Measurements from ENCODE around the gene IL17A.
"Not testable (repeated sequence)": the region's sequence is repeated elsewhere in the genome, so short reads cannot be mapped to it uniquely, and the experiment has no call there.

The IL17A gene

DNA sequence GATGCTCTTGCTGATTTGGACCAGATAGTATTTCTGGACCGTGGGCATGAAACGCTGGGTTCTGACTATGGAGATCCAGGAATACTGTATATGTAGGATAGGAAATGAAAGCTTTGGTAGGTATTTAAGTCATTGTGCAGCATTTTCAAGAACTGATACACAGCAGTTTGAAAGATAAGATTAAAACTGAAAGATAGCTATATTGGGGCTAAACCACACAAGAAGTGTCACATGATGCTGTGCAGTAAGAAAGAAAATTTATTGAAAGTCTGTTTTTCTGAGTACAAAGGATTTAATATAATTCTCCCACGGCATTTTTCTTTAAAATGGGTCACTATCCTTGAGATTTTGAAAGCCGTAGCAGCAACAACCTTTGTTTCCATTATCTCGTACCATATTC lies 305 bp downstream of the IL17A start:
- H3K27ac ChIP-seq (ENCODE audit: low read depth, low read length): no peak overlapping the region
- no peak overlapping the region for H3K4me3 ChIP-seq (ENCODE audit: low read depth in 1 of 5, low read length in 5 of 5)
- H3K4me1 ChIP-seq (ENCODE audit: control insufficient read depth in 5 of 5, insufficient read depth in 5 of 5, low read length in 5 of 5): no peaks in the 10 kb centered on the region
- H3K27me3 ChIP-seq (ENCODE audit: control insufficient read depth in 5 of 5, insufficient read depth in 4 of 5, low read length in 5 of 5): peaks cover 0 to 3% (median 0%) of the 10 kb centered on the region in 5 donors
- no peak overlapping the region for H3K9ac ChIP-seq (ENCODE audit: low read length in 5 of 5)
- H3K36me3 ChIP-seq (ENCODE audit: control insufficient read depth in 5 of 5, insufficient read depth in 5 of 5, low read length in 5 of 5): no peaks in the 10 kb centered on the region
- no peaks in the 10 kb centered on the region for H3K9me3 ChIP-seq (ENCODE audit: control insufficient read depth in 5 of 5, low read length in 5 of 5)

DNA sequence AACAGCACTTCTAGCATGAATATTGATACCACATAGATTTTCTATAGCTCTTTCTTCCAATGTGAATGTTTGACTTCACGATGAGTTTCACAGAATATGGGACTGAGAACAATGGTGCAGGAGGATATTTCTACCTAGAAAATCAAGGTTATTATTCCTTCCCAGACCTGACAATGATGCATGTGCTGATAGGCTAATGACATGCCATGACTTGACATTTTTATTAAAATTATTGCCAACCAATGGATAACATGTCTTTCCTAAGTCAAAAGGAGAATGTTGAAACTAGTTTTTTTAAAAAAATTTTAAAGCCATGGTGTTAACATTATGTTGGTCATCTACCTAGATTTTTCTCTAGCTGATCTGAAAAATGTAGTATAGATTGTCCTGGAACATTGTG lies 923 bp downstream of the IL17A start:
- Histone ChIP-seq H3K4me1 (ENCODE audit: control insufficient read depth in 5 of 5, insufficient read depth in 5 of 5, low read length in 5 of 5) (no peaks in the 10 kb centered on the region), H3K27ac (ENCODE audit: low read depth, low read length) (no peak overlapping the region), H3K4me3 (ENCODE audit: low read depth in 1 of 5, low read length in 5 of 5) (no peak overlapping the region), H3K36me3 (ENCODE audit: control insufficient read depth in 5 of 5, insufficient read depth in 5 of 5, low read length in 5 of 5) (no peaks in the 10 kb centered on the region), H3K9me3 (ENCODE audit: control insufficient read depth in 5 of 5, low read length in 5 of 5) (no peaks in the 10 kb centered on the region), H3K9ac (ENCODE audit: low read length in 5 of 5) (no peak overlapping the region), H3K27me3 (ENCODE audit: control insufficient read depth in 5 of 5, insufficient read depth in 4 of 5, low read length in 5 of 5) (peaks cover 0 to 3% (median 0%) of the 10 kb centered on the region in 5 donors)

DNA sequence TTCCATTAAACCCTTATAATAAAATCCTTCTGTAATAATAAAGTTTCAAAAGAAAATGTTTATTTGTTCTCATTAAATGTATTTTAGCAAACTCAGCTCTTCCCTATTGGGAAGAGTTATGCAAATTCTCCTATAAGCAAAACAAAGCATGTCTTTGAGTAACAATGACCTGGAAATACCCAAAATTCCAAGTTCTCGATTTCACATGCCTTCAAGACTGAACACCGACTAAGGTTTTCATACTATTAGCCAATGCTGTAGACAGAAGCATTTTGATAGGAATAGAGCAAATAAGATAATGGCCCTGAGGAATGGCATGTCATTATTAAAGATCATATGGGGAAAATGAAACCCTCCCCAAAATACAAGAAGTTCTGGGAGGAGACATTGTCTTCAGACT lies 3.8 kb downstream of the IL17A start:
- Histone ChIP-seq H3K9me3 (ENCODE audit: control insufficient read depth in 5 of 5, low read length in 5 of 5) (no peaks in the 10 kb centered on the region), H3K36me3 (ENCODE audit: control insufficient read depth in 5 of 5, insufficient read depth in 5 of 5, low read length in 5 of 5) (no peaks in the 10 kb centered on the region), H3K27ac (ENCODE audit: low read depth, low read length) (no peak overlapping the region), H3K27me3 (ENCODE audit: control insufficient read depth in 5 of 5, insufficient read depth in 4 of 5, low read length in 5 of 5) (no peaks in the 10 kb centered on the region), H3K4me3 (ENCODE audit: low read depth in 1 of 5, low read length in 5 of 5) (no peak overlapping the region), H3K4me1 (ENCODE audit: control insufficient read depth in 5 of 5, insufficient read depth in 5 of 5, low read length in 5 of 5) (no peaks in the 10 kb centered on the region), H3K9ac (ENCODE audit: low read length in 5 of 5) (no peak overlapping the region)

DNA sequence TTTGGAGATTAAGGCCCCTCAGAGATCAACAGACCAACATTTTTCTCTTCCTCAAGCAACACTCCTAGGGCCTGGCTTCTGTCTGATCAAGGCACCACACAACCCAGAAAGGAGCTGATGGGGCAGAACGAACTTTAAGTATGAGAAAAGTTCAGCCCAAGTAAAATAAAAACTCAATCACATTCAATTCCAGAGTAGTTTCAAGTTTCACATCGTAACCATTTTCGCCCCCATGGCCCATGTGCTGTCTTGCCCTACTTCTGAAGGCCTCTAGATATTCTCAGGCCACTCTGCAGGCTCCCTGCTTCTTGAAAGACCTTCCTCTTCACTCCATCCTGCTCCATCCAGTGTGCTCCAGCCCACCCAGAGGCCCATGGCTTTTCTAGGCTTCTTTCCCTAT lies 4.2 kb downstream of the IL17A start:
- Histone ChIP-seq H3K27me3 (ENCODE audit: control insufficient read depth in 5 of 5, insufficient read depth in 4 of 5, low read length in 5 of 5) (no peaks in the 10 kb centered on the region), H3K27ac (ENCODE audit: low read depth, low read length) (no peak overlapping the region), H3K9me3 (ENCODE audit: control insufficient read depth in 5 of 5, low read length in 5 of 5) (no peaks in the 10 kb centered on the region), H3K36me3 (ENCODE audit: control insufficient read depth in 5 of 5, insufficient read depth in 5 of 5, low read length in 5 of 5) (no peaks in the 10 kb centered on the region), H3K9ac (ENCODE audit: low read length in 5 of 5) (no peak overlapping the region), H3K4me3 (ENCODE audit: low read depth in 1 of 5, low read length in 5 of 5) (no peak overlapping the region), H3K4me1 (ENCODE audit: control insufficient read depth in 5 of 5, insufficient read depth in 5 of 5, low read length in 5 of 5) (no peaks in the 10 kb centered on the region)

DNA sequence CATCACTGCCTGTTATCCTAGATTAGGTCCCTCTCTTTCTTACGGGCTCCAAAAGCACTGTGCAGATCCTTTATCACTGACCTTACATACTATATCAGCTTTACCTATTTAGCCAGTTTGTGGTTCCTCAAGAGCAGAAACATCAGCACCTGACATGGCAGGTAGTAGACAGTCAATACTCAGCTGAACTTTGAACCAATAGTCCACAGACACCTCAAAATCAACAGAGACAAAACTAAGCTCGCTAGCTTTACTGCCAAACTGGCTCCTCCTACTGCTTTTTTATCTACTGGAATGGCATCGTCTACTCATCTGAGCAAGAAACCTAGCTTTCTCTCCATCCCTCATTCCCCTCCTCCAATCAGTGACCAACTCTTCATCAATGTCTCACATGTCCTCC lies 5.6 kb downstream of the IL17A start:
- Histone ChIP-seq H3K4me1 (ENCODE audit: control insufficient read depth in 5 of 5, insufficient read depth in 5 of 5, low read length in 5 of 5) (no peaks in the 10 kb centered on the region), H3K27me3 (ENCODE audit: control insufficient read depth in 5 of 5, insufficient read depth in 4 of 5, low read length in 5 of 5) (no peaks in the 10 kb centered on the region), H3K27ac (ENCODE audit: low read depth, low read length) (no peak overlapping the region), H3K9ac (ENCODE audit: low read length in 5 of 5) (no peak overlapping the region), H3K9me3 (ENCODE audit: control insufficient read depth in 5 of 5, low read length in 5 of 5) (no peaks in the 10 kb centered on the region), H3K36me3 (ENCODE audit: control insufficient read depth in 5 of 5, insufficient read depth in 5 of 5, low read length in 5 of 5) (no peaks in the 10 kb centered on the region), H3K4me3 (ENCODE audit: low read depth in 1 of 5, low read length in 5 of 5) (no peak overlapping the region)

DNA sequence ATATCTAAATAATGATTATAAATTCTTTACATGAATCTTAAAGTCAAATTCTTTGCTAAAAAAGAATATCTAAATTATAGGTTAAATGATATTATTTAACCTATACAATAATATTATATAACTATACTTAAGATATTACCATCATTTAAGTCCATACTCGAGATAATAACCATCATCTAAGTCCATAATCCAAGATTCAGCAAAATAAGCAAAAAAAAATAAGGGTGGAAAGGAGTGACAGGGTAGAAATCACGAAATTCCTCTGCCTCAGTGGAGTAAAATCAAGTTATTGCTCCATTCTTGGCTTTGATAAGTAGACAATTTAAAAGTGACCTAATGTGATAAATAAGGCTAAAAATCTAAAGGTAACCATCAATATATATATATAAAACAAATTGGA lies 9.7 kb downstream of the IL17A start:
- Histone ChIP-seq H3K4me3 (ENCODE audit: low read depth in 1 of 5, low read length in 5 of 5) (no peak overlapping the region), H3K27ac (ENCODE audit: low read depth, low read length) (no peak overlapping the region), H3K36me3 (ENCODE audit: control insufficient read depth in 5 of 5, insufficient read depth in 5 of 5, low read length in 5 of 5) (no peaks in the 10 kb centered on the region), H3K9ac (ENCODE audit: low read length in 5 of 5) (no peak overlapping the region), H3K9me3 (ENCODE audit: control insufficient read depth in 5 of 5, low read length in 5 of 5) (peaks cover 0 to 15% (median 7%) of the 10 kb centered on the region in 5 donors), H3K27me3 (ENCODE audit: control insufficient read depth in 5 of 5, insufficient read depth in 4 of 5, low read length in 5 of 5) (no peaks in the 10 kb centered on the region), H3K4me1 (ENCODE audit: control insufficient read depth in 5 of 5, insufficient read depth in 5 of 5, low read length in 5 of 5) (no peaks in the 10 kb centered on the region)

DNA sequence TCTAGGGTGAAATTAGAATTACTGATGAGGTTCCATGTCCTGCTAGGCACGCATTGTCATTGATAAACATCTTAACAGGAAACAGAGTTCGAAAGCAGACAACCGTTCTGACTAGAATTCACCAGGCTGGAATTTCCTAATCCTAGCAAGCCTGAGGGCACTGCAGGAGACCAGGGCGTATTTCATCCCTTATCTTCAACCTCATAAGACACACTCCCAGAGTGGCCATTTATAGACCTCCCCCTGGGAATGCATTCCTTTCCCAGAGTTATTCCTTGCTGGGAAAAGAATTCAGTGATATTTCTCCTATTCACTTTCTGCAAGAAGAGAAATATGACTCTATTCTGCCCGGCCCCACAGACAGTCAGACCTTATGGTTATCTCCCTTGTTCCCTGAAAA lies 13.9 kb downstream of the IL17A start:
- H3K4me3 ChIP-seq (ENCODE audit: low read depth in 1 of 5, low read length in 5 of 5); H3K36me3 ChIP-seq (ENCODE audit: control insufficient read depth in 5 of 5, insufficient read depth in 5 of 5, low read length in 5 of 5); H3K27ac ChIP-seq (ENCODE audit: low read depth, low read length); H3K27me3 ChIP-seq (ENCODE audit: control insufficient read depth in 5 of 5, insufficient read depth in 4 of 5, low read length in 5 of 5); H3K4me1 ChIP-seq (ENCODE audit: control insufficient read depth in 5 of 5, insufficient read depth in 5 of 5, low read length in 5 of 5); H3K9ac ChIP-seq (ENCODE audit: low read length in 5 of 5): not testable (repeated sequence)
- peaks cover 2 to 26% (median 16%) of the 10 kb centered on the region in 5 donors for H3K9me3 ChIP-seq (ENCODE audit: control insufficient read depth in 5 of 5, low read length in 5 of 5)

DNA sequence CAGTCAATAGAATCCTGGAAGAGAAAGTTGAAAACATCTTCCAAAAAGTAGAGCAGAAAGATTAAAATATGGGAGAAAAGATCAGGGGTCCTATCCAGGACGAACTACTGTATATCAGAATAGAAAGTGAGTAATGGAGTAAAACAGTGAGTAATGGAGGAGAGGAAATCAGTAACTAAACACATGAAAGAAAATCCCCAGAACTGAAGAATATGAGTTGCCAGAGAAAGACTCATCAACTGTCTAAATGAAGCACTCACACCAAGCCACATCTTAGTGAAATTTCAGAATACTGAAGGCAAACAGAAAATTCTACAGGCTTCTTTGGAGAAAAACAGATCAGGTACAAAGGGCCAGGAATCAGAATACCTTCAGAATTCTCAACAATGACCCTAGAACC lies 14.9 kb downstream of the IL17A start:
- Histone ChIP-seq H3K4me3 (ENCODE audit: low read depth in 1 of 5, low read length in 5 of 5) (no peak overlapping the region), H3K9me3 (ENCODE audit: control insufficient read depth in 5 of 5, low read length in 5 of 5) (peaks cover 2 to 26% (median 16%) of the 10 kb centered on the region in 5 donors), H3K27me3 (ENCODE audit: control insufficient read depth in 5 of 5, insufficient read depth in 4 of 5, low read length in 5 of 5) (no peaks in the 10 kb centered on the region), H3K4me1 (ENCODE audit: control insufficient read depth in 5 of 5, insufficient read depth in 5 of 5, low read length in 5 of 5) (no peaks in the 10 kb centered on the region), H3K36me3 (ENCODE audit: control insufficient read depth in 5 of 5, insufficient read depth in 5 of 5, low read length in 5 of 5) (no peaks in the 10 kb centered on the region), H3K9ac (ENCODE audit: low read length in 5 of 5) (no peak overlapping the region), H3K27ac (ENCODE audit: low read depth, low read length) (no peak overlapping the region)

DNA sequence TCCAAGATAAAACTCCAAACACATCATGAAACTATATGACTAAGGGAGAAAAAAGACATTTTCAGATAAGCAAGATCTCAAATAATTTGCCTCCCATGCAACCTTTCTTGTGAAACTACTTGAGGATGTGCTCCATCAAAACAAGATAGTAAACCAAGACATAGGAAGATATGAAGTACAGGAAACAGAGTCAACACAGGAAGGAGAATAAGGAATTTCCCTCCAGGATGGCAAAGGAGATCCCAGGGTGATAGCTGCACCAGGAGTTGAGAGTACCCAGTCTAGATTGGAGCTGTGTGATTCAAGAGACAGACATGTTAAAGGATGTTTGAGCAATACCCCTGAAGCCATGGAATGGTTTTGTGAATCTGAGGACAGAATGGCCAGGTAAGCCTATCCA lies 15.3 kb downstream of the IL17A start:
- H3K36me3 ChIP-seq (ENCODE audit: control insufficient read depth in 5 of 5, insufficient read depth in 5 of 5, low read length in 5 of 5): no peaks in the 10 kb centered on the region
- peaks cover 2 to 26% (median 16%) of the 10 kb centered on the region in 5 donors for H3K9me3 ChIP-seq (ENCODE audit: control insufficient read depth in 5 of 5, low read length in 5 of 5)
- no peak overlapping the region for H3K4me3 ChIP-seq (ENCODE audit: low read depth in 1 of 5, low read length in 5 of 5)
- no peaks in the 10 kb centered on the region for H3K27me3 ChIP-seq (ENCODE audit: control insufficient read depth in 5 of 5, insufficient read depth in 4 of 5, low read length in 5 of 5)
- no peaks in the 10 kb centered on the region for H3K4me1 ChIP-seq (ENCODE audit: control insufficient read depth in 5 of 5, insufficient read depth in 5 of 5, low read length in 5 of 5)
- H3K27ac ChIP-seq (ENCODE audit: low read depth, low read length): no peak overlapping the region
- H3K9ac ChIP-seq (ENCODE audit: low read length in 5 of 5): no peak overlapping the region

DNA sequence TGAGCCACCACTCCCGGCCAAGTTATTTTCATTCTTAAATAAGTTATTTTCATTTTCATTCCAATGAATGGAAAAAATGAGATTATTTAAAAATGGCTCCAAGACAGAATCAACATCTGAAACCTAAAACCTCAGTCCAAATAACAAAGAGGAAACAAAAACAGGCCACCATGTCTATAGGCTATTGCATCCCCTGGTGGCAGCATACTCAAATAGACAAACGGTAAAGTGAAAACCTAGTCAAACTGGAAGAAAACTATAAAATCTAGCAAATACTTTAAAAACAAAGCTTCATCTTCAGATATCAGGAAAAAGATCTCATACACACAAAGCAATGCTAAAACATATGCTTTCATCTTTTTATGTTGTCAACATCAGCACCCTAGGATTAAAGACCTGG lies 20.9 kb downstream of the IL17A start:
- Histone ChIP-seq H3K4me1 (ENCODE audit: control insufficient read depth in 5 of 5, insufficient read depth in 5 of 5, low read length in 5 of 5) (no peaks in the 10 kb centered on the region), H3K27ac (ENCODE audit: low read depth, low read length) (no peak overlapping the region), H3K4me3 (ENCODE audit: low read depth in 1 of 5, low read length in 5 of 5) (no peak overlapping the region), H3K9me3 (ENCODE audit: control insufficient read depth in 5 of 5, low read length in 5 of 5) (peaks cover 0 to 2% (median 1%) of the 10 kb centered on the region in 5 donors), H3K36me3 (ENCODE audit: control insufficient read depth in 5 of 5, insufficient read depth in 5 of 5, low read length in 5 of 5) (no peaks in the 10 kb centered on the region), H3K27me3 (ENCODE audit: control insufficient read depth in 5 of 5, insufficient read depth in 4 of 5, low read length in 5 of 5) (no peaks in the 10 kb centered on the region), H3K9ac (ENCODE audit: low read length in 5 of 5) (no peak overlapping the region)

DNA sequence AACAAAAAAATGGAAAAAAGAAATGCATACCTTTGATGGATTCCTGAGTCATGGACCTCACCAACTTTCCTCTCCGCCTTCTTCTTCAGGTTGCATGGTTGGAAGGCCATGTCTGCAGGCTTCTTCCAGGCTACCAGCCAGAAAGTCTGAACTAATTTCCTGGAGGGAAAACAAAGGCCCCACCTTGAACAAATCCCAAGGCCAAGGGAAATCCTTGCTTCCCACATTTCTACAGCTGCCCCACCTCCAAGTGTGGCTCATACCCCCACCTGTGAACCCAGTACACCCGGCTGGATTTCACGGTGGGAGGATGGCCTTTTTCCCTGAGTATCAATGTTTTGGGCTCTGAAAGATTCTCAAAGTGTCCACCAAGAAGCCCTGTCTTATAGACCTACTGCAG lies 22.4 kb downstream of the IL17A start:
- Histone ChIP-seq H3K27ac (ENCODE audit: low read depth, low read length) (no peak overlapping the region), H3K4me3 (ENCODE audit: low read depth in 1 of 5, low read length in 5 of 5) (no peak overlapping the region), H3K9me3 (ENCODE audit: control insufficient read depth in 5 of 5, low read length in 5 of 5) (no peaks in the 10 kb centered on the region), H3K4me1 (ENCODE audit: control insufficient read depth in 5 of 5, insufficient read depth in 5 of 5, low read length in 5 of 5) (no peaks in the 10 kb centered on the region), H3K9ac (ENCODE audit: low read length in 5 of 5) (no peak overlapping the region), H3K27me3 (ENCODE audit: control insufficient read depth in 5 of 5, insufficient read depth in 4 of 5, low read length in 5 of 5) (no peaks in the 10 kb centered on the region), H3K36me3 (ENCODE audit: control insufficient read depth in 5 of 5, insufficient read depth in 5 of 5, low read length in 5 of 5) (no peaks in the 10 kb centered on the region)

All from subcutaneous abdominal adipose tissue (tissue), 5 donors.